ENCODE results near the gene DOCK1.

DOCK1 gene

GRCh38 chr10:126917375-126917774 is 12.1 kb downstream of the DOCK1 start:
- no peak overlapping the region for H3K4me3 ChIP-seq (ENCODE audit: low read depth, low read length)
- no peak for DNase-seq (ENCODE audit: low read depth)
- no peak for TF ChIP-seq CTCF (IDR thresholded peaks at IDR 0.05; ENCODE audit: low read depth, low read length, missing control alignments)

- no peak for TF ChIP-seq CTCF (IDR thresholded peaks at IDR 0.05; ENCODE audit: low read depth, low read length, missing control alignments)
- no peak for DNase-seq (ENCODE audit: low read depth)
- no peak overlapping the region for H3K4me3 ChIP-seq (ENCODE audit: low read depth, low read length)
Measured at GRCh38 chr10:126917975-126918908, 13.0 kb downstream of the DOCK1 start.

- no peak for DNase-seq (ENCODE audit: low read depth)
- TF ChIP-seq CTCF (IDR thresholded peaks at IDR 0.05; ENCODE audit: low read depth, low read length, missing control alignments), result no peak
- H3K4me3 ChIP-seq (ENCODE audit: low read depth, low read length), result no peak overlapping the region
Measured at GRCh38 chr10:126919426-126919825, 14.2 kb downstream of the DOCK1 start.

GRCh38 chr10:126921162-126921561 is 15.9 kb downstream of the DOCK1 start:
- DNase-seq (ENCODE audit: low read depth), result no peak
- no peak overlapping the region for H3K4me3 ChIP-seq (ENCODE audit: low read depth, low read length)
- TF ChIP-seq CTCF (IDR thresholded peaks at IDR 0.05; ENCODE audit: low read depth, low read length, missing control alignments), result no peak

- no peak for DNase-seq (ENCODE audit: low read depth)
- no peak overlapping the region for H3K4me3 ChIP-seq (ENCODE audit: low read depth, low read length)
- TF ChIP-seq CTCF (IDR thresholded peaks at IDR 0.05; ENCODE audit: low read depth, low read length, missing control alignments), result no peak
Measured at GRCh38 chr10:126921974-126922525, 16.8 kb downstream of the DOCK1 start.

- DNase-seq (ENCODE audit: low read depth), result no peak
- H3K4me3 ChIP-seq (ENCODE audit: low read depth, low read length), result no peak overlapping the region
- TF ChIP-seq CTCF (IDR thresholded peaks at IDR 0.05; ENCODE audit: low read depth, low read length, missing control alignments), result no peak
Measured at GRCh38 chr10:126924180-126924914, 19.1 kb downstream of the DOCK1 start.
